Right lobe of liver (tissue), 4 donors: ENCODE measurements around the gene MUL1.

Experiments used
- CTCF ChIP-seq, 4 donors: fragments of 200-600 bp in 3 of 4; fragments of 450-650 bp in 1 of 4; IDR thresholded peaks; one replicate each; pipeline versions ENCODE4 v1.5.1 to v1.8.0; 2016 to 2022; ENCODE audit warnings: antibody characterized with exemption in 4 of 4, mild to moderate bottlenecking in 2 of 4
- POLR2A ChIP-seq: fragments of 450-650 bp; IDR thresholded peaks from one replicate; pipeline ENCODE4 v1.6.1; 2017; ENCODE audit warnings: antibody characterized with exemption, mild to moderate bottlenecking
- donor health status: DM: no; HTN: no; CAD: no.
- donor health status: DM: no; HTN: no; CAD: no.
- donor health status: DM: no; HTN: yes; CAD: no.

DNA sequence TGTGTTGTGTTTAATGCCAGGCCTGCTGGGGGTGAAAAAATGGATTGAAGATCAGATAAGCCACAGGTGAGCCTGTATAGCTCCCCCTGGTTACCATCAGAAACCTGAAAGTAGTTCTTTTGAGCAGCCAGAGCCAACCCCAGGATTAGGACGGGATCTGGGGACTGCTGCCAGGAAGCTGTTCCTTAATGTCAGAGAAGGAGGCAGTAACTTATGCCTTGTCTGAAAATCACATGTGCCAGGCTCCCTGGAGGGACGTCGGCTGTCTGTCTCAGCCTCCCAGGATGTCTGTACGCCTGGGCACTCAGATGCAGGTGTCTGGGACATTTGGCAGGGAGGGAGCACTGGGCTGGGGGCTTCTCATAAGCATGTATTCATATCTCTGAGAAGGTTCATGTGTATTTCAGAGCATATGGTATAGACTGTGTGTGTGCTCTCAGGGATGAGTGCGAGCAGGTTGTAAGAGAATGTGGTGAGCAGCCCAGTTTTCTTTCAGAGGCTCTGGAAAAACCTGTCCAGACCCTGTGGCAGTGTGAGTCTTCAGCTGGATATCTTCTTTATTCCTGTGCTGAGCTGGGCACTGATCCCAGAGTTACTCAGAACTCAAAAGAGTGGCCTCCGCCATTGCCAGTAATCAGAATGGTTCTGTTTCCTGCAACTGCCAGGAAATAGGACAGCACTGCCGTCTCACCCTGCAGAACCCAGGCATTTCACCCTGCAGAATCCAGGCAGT, 47.2 kb upstream of the MUL1 start:
- TF ChIP-seq POLR2A (no peak), CTCF (IDR thresholded peaks at IDR 0.05) (no peak)
